ENCODE measurements around the gene SORBS1. TPM values are rescaled to one million over a fixed set of nuclear protein-coding genes. Genes with fewer than 3 reads are reported as not detected.
A peak's percentile ranks its signal among the peaks of the same experiment; 100 is the strongest.

The SORBS1 gene
- total and polyA plus RNA-seq, 2 of the 13 experiments (the other 11 are each of a cell fraction or from before 2014, with no cell fraction given): 16.8 to 39.8 TPM

- TF ChIP-seq ZNF580 (CRISPR knock-in tag; IDR thresholded peaks at IDR 0.05; ENCODE audit: borderline replicate concordance, low read depth) (peak; percentile 52; the same call in 1 of the 2 replicates), STAG1 (CRISPR knock-in tag; IDR thresholded peaks at IDR 0.05) (peak; percentile 99), YY1 (IDR thresholded peaks at IDR 0.05; ENCODE audit: insufficient read depth, insufficient replicate concordance, low read depth, low read length) (peak; percentile 44), HMGA1 (CRISPR knock-in tag; conservative IDR thresholded peaks at IDR 0.05) (no peak), ZSCAN31 (CRISPR knock-in tag; IDR thresholded peaks at IDR 0.05; ENCODE audit: low read depth) (0 out of 2 replicates have a peak, but pooled peaks have one; percentile 48), PPARG (CRISPR knock-in tag; conservative IDR thresholded peaks at IDR 0.05) (0 out of 2 replicates have a peak, but pooled peaks have one; percentile 23), ZNF510 (CRISPR knock-in tag; IDR thresholded peaks at IDR 0.05; ENCODE audit: low read depth) (no peak), KMT2A (CRISPR knock-in tag; IDR thresholded peaks at IDR 0.05) (0 out of 2 replicates have a peak, but pooled peaks have one; percentile 29), ZNF737 (CRISPR knock-in tag; IDR thresholded peaks at IDR 0.05; ENCODE audit: borderline replicate concordance) (no peak)
Measured at GRCh38 chr10:95601116-95601719, 40.0 kb upstream of the SORBS1 start (continued).

- ATAC-seq (no peak), DNase-seq (ENCODE audit: low spot score) (no peak), FAIRE-seq (no peak)
- Histone ChIP-seq H3K27me3 (ENCODE audit: control insufficient read depth in 1 of 2, insufficient read depth in 2 of 2, low read length in 2 of 2) (no peaks in the 10 kb centered on the region; a peak in 1 of 5 replicates), H2AFZ (ENCODE audit: low read length) (no peak overlapping the region), H3K9me3 (ENCODE audit: low read length) (no peaks in the 10 kb centered on the region), H3K4me2 (ENCODE audit: low read depth, low read length) (no peak overlapping the region), H3K4me3 (replicated peaks in 1 of 3; ENCODE audit: insufficient read depth in 1 of 3, low read depth in 2 of 3, low read length in 3 of 3) (no peak overlapping the region), H3K4me1 (ENCODE audit: insufficient read depth, low read length) (peaks cover 48% of the 10 kb centered on the region), H3K27ac (ENCODE audit: extremely low read length, insufficient read depth, low read length) (no peak overlapping the region), H3K36me3 (replicated peaks in 1 of 2; ENCODE audit: control insufficient read depth in 1 of 2, insufficient read depth in 2 of 2, low read length in 2 of 2) (peaks cover 2 to 3% of the 10 kb centered on the region in 2 experiments; a peak in 3 of 5 replicates), H4K20me1 (ENCODE audit: insufficient read depth, low read length) (no peaks in the 10 kb centered on the region), H3K79me2 (ENCODE audit: insufficient read depth, low read length) (no peaks in the 10 kb centered on the region), H3K9ac (ENCODE audit: insufficient read depth, low read depth, low read length) (no peak overlapping the region)
- in situ Hi-C loops (cut with HindIII; ENCODE audit: extremely low pct_ligation_motif_present, low pct_unique_long_range_greater_than_20kb) (loop anchor here (5.0 to 25.0 kb wide), 3 partner anchors 168 to 463 kb away; no protein-coding TSS in a partner anchor), intact Hi-C loops (cut with micrococcal nuclease; ENCODE audit: unreplicated experiment) (loop anchor here (5.0 to 10.0 kb wide), 3 partner anchors 38 to 465 kb away; partner anchors contain the start of gene SORBS1)
- ChIA-PET POLR2A (interaction anchor here (1.1 kb wide), 1 partner anchor 169 kb away, joined by 3 read pairs; no protein-coding TSS in a partner anchor), CTCF (ENCODE audit: low intra/inter-chr PET ratio, low total read pairs) (interaction anchor here (1.9 to 4.0 kb wide), 3 partner anchors 155 to 226 kb away, joined by 10 to 96 read pairs (median 19); no protein-coding TSS in a partner anchor)
- no TSS peak for BruUV-seq (replicated peaks)
- 82% methylated on average over 4 of the region's 4 CpGs for WGBS (ENCODE audit: low lambda C conversion rate)
- TF ChIP-seq NFATC3 (CRISPR knock-in tag; IDR thresholded peaks at IDR 0.05) (no peak), ZNF280B (CRISPR knock-in tag; IDR thresholded peaks at IDR 0.05; ENCODE audit: borderline replicate concordance) (no peak), ZNF883 (CRISPR knock-in tag; IDR thresholded peaks at IDR 0.05; ENCODE audit: not compliant biosample characterization) (no peak), ZNF547 (CRISPR knock-in tag; IDR thresholded peaks at IDR 0.05) (no peak), MEIS2 (CRISPR knock-in tag; IDR thresholded peaks at IDR 0.05) (no peak), ZNF776 (CRISPR knock-in tag; IDR thresholded peaks at IDR 0.05) (no peak), ZMYM4 (CRISPR knock-in tag; IDR thresholded peaks at IDR 0.05) (no peak), CBFB (CRISPR knock-in tag; IDR thresholded peaks at IDR 0.05) (no peak), ZBTB1 (CRISPR knock-in tag; IDR thresholded peaks at IDR 0.05; ENCODE audit: borderline replicate concordance) (no peak), GATAD2A (CRISPR knock-in tag; IDR thresholded peaks at IDR 0.05) (no peak), RFX3 (CRISPR knock-in tag; IDR thresholded peaks at IDR 0.05) (no peak)
Measured at GRCh38 chr10:95600158-95600557, 39.0 kb upstream of the SORBS1 start.
